WERI-Rb-1 (cell line): Measurements from ENCODE around the gene BTN3A1.

Source experiments
- DNase-seq: peaks from one replicate; pipeline ENCODE4 v3.0.0-alpha.2; 2020
- H3K27ac ChIP-seq: fragments of 250-450 bp; sonication (Bioruptor Pico); 2 replicates; pipeline ENCODE4 v1.5.1; 2020; ENCODE audit warnings: mild to moderate bottlenecking, moderate library complexity
- H3K27me3 ChIP-seq: fragments of 250-450 bp; sonication (Bioruptor Pico); 2 replicates; pipeline ENCODE4 v1.5.1; 2021; ENCODE audit warnings: mild to moderate bottlenecking, low read depth, moderate library complexity; ENCODE audit not compliant: insufficient read depth, severe bottlenecking
- H3K36me3 ChIP-seq: fragments of 250-450 bp; sonication (Bioruptor Pico); 2 replicates; pipeline ENCODE4 v1.5.1; 2020; ENCODE audit warnings: mild to moderate bottlenecking, moderate library complexity
- H3K4me3 ChIP-seq: 2 replicates; pipeline ENCODE4 v1.5.1; 2011; ENCODE audit warnings: low read depth, mild to moderate bottlenecking, control low read depth, low read length
- H3K9me3 ChIP-seq: fragments of 250-450 bp; sonication (Bioruptor Pico); 2 replicates; pipeline ENCODE4 v1.5.1; 2021; ENCODE audit warnings: mild to moderate bottlenecking, moderate library complexity; ENCODE audit not compliant: severe bottlenecking
- TF ChIP-seq, protein P1 (sequence below): IDR thresholded peaks from 2 replicates; pipeline ENCODE4 v1.5.1; 2011; ENCODE audit warnings: low read depth, mild to moderate bottlenecking, control low read depth, inconsistent platforms, low read length

Gene BTN3A1

DNA sequence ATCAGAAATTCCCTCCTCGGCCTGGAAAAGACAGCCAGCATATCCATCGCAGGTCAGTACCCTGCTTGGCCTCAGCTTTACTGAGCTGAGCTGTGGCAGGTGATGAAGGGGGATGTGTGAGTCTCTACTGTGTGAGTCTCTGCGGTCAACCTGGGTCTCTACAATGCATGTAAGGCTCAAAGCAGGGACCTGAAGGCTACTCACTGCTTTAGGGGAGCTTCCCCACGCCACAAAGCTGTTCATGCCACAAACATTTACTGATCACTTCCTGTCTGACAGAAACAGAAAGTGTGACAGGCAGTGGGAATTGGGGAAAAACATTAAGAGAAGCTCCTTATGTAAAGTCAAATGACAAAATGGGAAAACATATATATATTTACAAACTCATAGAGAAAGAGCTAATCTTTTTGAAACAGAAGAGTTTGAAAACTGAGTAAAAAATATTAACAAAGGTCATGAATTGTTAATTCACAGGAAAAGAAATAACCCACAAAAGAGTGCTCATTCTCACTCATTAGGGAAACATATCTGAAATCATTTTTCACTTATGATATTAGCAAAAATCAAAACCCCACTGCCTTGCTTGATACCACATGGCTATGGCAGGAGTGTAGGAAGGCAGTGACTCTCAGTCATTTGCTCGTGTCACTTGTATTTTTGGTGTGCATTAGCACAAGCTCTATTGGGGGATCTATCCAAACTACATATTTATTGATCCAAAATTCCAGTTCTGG, 44.0 kb downstream of the BTN3A1 start:
- no peaks in the 10 kb centered on the region for H3K36me3 ChIP-seq
- H3K27me3 ChIP-seq, result no peaks in the 10 kb centered on the region
- no peak for DNase-seq
- no peaks in the 10 kb centered on the region for H3K9me3 ChIP-seq
- H3K27ac ChIP-seq, result no peak overlapping the region
- H3K4me3 ChIP-seq, result no peak overlapping the region
- TF ChIP-seq, protein P1, sequence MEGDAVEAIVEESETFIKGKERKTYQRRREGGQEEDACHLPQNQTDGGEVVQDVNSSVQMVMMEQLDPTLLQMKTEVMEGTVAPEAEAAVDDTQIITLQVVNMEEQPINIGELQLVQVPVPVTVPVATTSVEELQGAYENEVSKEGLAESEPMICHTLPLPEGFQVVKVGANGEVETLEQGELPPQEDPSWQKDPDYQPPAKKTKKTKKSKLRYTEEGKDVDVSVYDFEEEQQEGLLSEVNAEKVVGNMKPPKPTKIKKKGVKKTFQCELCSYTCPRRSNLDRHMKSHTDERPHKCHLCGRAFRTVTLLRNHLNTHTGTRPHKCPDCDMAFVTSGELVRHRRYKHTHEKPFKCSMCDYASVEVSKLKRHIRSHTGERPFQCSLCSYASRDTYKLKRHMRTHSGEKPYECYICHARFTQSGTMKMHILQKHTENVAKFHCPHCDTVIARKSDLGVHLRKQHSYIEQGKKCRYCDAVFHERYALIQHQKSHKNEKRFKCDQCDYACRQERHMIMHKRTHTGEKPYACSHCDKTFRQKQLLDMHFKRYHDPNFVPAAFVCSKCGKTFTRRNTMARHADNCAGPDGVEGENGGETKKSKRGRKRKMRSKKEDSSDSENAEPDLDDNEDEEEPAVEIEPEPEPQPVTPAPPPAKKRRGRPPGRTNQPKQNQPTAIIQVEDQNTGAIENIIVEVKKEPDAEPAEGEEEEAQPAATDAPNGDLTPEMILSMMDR, result no peak

DNA sequence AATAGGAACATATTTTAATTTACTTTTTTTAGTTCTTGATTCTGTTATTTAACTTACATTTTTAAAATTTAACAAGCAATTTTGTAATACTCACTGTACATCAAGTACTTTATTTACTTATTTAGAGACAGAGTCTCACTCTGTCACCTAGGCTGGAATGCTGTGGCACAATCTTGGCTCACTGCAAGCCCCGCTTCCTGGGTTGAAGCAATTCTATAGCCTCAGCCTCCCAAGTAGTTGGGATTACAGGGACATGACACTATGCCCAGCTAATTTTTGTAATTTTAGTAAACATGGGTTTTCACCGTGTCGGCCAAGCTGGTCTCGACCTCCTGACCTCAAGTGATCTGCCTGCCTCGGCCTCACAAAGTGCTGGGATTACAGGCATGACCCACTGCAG, 45.2 kb downstream of the BTN3A1 start:
- Histone ChIP-seq H3K27ac (no peak overlapping the region), H3K9me3 (no peaks in the 10 kb centered on the region), H3K4me3 (no peak overlapping the region), H3K36me3 (no peaks in the 10 kb centered on the region), H3K27me3 (no peaks in the 10 kb centered on the region)
- DNase-seq, result no peak
- TF ChIP-seq, protein P1, result no peak

DNA sequence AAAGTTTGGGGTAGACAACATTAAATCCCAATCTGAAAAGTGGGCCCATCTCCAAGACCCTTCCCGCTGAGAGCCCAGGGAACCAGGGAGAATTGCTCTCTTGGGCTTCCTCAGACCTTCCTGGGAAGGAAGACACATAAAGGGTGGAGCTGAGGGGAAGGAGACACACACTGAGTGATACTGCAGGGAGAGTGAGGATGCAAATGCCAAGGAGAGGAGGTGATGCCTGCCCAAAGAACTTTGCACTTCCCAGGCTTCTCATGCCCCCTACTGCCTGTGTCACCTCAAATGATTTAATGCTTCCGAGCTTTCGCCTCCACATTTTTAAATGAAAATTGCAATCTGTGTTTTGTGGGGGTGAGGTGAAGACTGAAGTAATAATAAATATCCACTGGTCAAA, 48.2 kb downstream of the BTN3A1 start:
- DNase-seq, result no peak
- no peaks in the 10 kb centered on the region for H3K9me3 ChIP-seq
- TF ChIP-seq, protein P1, result no peak; the same call in 1 of the 2 replicates

DNA sequence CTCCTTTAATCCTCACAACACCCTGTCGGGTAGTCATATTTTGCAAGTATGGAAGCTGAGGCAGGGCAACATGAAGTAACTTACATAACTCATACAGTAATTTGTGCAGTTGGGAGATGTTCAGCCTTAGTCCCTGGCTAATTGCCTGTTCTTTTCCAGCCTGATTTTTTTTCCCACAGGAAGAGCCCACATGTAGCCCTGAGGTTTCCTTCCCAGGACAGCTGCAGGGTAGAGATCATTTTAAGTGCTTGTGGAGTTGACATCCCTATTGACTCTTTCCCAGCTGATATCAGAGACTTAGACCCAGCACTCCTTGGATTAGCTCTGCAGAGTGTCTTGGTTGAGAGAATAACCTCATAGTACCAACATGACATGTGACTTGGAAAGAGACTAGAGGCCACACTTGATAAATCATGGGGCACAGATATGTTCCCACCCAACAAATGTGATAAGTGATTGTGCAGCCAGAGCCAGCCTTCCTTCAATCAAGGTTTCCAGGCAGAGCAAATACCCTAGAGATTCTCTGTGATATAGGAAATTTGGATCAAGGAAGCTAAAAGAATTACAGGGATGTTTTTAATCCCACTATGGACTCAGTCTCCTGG, 50.7 kb downstream of the BTN3A1 start:
- Histone ChIP-seq H3K9me3 (no peaks in the 10 kb centered on the region), H3K4me3 (no peak overlapping the region), H3K27ac (no peak overlapping the region), H3K27me3 (no peaks in the 10 kb centered on the region), H3K36me3 (no peaks in the 10 kb centered on the region)
- TF ChIP-seq, protein P1, result no peak
- no peak for DNase-seq

More for the DNA sequence above, 48.2 kb downstream of the BTN3A1 start:
- H3K27ac ChIP-seq, result no peak overlapping the region
- H3K36me3 ChIP-seq, result no peaks in the 10 kb centered on the region
- H3K27me3 ChIP-seq, result no peaks in the 10 kb centered on the region
- no peak overlapping the region for H3K4me3 ChIP-seq

DNA sequence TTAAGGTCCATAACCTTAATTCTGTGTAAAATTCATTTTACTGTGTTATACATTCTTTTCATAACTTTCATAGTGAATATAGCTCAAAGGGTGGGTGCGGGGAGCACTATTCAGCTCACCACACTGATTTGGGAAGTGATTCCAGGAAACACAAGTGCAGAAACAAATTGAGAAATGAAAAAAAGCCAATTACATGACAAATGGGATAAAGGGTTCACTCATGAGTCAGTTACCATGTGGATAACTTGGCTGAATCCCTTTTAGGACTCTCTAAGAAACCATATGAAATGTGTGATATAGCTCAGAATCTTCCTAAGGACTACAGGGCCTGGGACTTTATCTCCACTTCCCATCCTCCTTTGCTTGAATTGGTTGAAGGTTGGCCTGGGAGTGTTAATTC, 52.6 kb downstream of the BTN3A1 start:
- Histone ChIP-seq H3K27ac (no peak overlapping the region), H3K27me3 (no peaks in the 10 kb centered on the region), H3K4me3 (no peak overlapping the region), H3K9me3 (no peaks in the 10 kb centered on the region), H3K36me3 (peaks cover 8% of the 10 kb centered on the region)
- TF ChIP-seq, protein P1, result no peak
- no peak for DNase-seq
